ENCODE measurements around the gene ZSCAN30. TPM values are rescaled to one million over a fixed set of nuclear protein-coding genes. Genes with fewer than 3 reads are reported as not detected.

Gene ZSCAN30
- total and polyA plus RNA-seq, 2 of the 13 experiments (the other 11 are each of a cell fraction or from before 2014, with no cell fraction given): 7.4 to 7.7 TPM

DNA sequence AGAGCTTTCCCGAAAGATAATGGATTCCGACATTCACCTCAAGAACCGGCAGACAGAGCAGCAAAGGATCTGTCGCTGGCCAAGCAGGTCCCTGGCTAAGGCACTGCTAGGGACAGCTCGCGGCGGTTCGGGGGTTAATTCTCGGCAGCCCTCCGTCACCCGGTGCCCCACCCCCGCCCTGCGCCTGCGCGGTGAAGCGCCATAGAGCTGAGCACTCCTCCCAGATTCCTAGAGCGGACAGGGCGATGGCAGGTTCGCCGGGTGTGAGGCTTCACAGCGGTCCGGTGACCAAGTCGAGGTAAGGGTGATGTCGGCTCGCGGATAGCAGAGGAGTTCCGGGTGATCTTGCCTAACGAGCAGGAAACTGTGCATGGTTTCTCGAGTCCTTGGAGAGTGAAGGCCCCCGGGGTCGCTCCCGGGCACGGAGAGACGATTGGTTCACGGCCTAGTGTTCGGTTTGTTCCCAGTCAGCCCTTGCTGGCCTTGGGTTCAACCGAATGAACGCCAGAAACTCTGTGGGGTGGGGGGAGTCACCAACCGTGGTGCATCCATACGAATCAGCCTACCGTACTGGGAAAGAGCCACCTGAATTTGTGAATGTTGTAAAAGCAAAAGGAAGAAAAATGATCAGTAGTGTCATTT, at the start of gene ZSCAN30 (continued):
- TF ChIP-seq STAG1 (CRISPR knock-in tag; IDR thresholded peaks at IDR 0.05) (no peak; the same call in 1 of the 2 replicates), ZNF24 (IDR thresholded peaks at IDR 0.05) (no peak), ZSCAN25 (CRISPR knock-in tag; IDR thresholded peaks at IDR 0.05) (peak; percentile 57), ZNF296 (CRISPR knock-in tag; conservative IDR thresholded peaks at IDR 0.05) (peak; percentile 93), ZBTB7B (CRISPR knock-in tag; IDR thresholded peaks at IDR 0.05) (no peak), NPAS2 (CRISPR knock-in tag; IDR thresholded peaks at IDR 0.05; ENCODE audit: borderline replicate concordance) (no peak), HNRNPL (IDR thresholded peaks at IDR 0.05; ENCODE audit: low read depth, low read length) (0 out of 2 replicates have a peak, but pooled peaks have one; percentile 57), HMG20B (CRISPR knock-in tag; conservative IDR thresholded peaks at IDR 0.05) (no peak), ZNF224 (CRISPR knock-in tag; IDR thresholded peaks at IDR 0.05) (no peak; the same call in 1 of the 2 replicates), ZNF644 (CRISPR knock-in tag; IDR thresholded peaks at IDR 0.05; ENCODE audit: low read depth) (peak; percentile 83; the same call in 1 of the 2 replicates), ZNF773 (CRISPR knock-in tag; IDR thresholded peaks at IDR 0.05; ENCODE audit: borderline replicate concordance) (no peak), CENPT (CRISPR knock-in tag; IDR thresholded peaks at IDR 0.05; ENCODE audit: low read depth) (no peak), HDAC6 (IDR thresholded peaks at IDR 0.05; ENCODE audit: low read depth, low read length) (no peak), ZNF337 (CRISPR knock-in tag; IDR thresholded peaks at IDR 0.05; ENCODE audit: borderline replicate concordance, low read depth) (no peak), SMARCC2 (IDR thresholded peaks at IDR 0.05) (no peak)
- TF ChIP-seq, protein P1, sequence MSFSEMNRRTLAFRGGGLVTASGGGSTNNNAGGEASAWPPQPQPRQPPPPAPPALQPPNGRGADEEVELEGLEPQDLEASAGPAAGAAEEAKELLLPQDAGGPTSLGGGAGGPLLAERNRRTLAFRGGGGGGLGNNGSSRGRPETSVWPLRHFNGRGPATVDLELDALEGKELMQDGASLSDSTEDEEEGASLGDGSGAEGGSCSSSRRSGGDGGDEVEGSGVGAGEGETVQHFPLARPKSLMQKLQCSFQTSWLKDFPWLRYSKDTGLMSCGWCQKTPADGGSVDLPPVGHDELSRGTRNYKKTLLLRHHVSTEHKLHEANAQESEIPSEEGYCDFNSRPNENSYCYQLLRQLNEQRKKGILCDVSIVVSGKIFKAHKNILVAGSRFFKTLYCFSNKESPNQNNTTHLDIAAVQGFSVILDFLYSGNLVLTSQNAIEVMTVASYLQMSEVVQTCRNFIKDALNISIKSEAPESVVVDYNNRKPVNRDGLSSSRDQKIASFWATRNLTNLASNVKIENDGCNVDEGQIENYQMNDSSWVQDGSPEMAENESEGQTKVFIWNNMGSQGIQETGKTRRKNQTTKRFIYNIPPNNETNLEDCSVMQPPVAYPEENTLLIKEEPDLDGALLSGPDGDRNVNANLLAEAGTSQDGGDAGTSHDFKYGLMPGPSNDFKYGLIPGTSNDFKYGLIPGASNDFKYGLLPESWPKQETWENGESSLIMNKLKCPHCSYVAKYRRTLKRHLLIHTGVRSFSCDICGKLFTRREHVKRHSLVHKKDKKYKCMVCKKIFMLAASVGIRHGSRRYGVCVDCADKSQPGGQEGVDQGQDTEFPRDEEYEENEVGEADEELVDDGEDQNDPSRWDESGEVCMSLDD (CRISPR knock-in tag; IDR thresholded peaks at IDR 0.05; ENCODE audit: borderline replicate concordance): peak; percentile 57; the same call in 1 of the 2 replicates
- TF ChIP-seq, protein P2, sequence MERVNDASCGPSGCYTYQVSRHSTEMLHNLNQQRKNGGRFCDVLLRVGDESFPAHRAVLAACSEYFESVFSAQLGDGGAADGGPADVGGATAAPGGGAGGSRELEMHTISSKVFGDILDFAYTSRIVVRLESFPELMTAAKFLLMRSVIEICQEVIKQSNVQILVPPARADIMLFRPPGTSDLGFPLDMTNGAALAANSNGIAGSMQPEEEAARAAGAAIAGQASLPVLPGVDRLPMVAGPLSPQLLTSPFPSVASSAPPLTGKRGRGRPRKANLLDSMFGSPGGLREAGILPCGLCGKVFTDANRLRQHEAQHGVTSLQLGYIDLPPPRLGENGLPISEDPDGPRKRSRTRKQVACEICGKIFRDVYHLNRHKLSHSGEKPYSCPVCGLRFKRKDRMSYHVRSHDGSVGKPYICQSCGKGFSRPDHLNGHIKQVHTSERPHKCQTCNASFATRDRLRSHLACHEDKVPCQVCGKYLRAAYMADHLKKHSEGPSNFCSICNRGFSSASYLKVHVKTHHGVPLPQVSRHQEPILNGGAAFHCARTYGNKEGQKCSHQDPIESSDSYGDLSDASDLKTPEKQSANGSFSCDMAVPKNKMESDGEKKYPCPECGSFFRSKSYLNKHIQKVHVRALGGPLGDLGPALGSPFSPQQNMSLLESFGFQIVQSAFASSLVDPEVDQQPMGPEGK (CRISPR knock-in tag; IDR thresholded peaks at IDR 0.05): peak; percentile 58
- TF ChIP-seq, protein P3, sequence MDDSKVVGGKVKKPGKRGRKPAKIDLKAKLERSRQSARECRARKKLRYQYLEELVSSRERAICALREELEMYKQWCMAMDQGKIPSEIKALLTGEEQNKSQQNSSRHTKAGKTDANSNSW (CRISPR knock-in tag; IDR thresholded peaks at IDR 0.05; ENCODE audit: borderline replicate concordance): peak; percentile 78; the same call in 1 of the 2 replicates
- TF ChIP-seq, protein P4, sequence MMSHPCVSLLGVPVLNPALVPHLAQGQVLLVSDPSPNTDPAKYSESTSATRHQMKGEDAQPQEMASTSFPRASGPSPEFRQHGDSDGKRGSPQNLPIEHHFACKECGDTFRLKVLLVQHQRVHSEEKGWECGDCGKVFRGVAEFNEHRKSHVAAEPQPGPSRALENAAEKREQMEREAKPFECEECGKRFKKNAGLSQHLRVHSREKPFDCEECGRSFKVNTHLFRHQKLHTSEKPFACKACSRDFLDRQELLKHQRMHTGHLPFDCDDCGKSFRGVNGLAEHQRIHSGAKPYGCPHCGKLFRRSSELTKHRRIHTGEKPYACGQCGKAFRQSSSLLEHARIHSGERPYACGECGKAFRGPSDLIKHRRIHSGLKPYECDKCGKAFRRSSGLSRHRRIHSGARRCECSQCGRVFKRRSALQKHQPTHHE (CRISPR knock-in tag; IDR thresholded peaks at IDR 0.05; ENCODE audit: borderline replicate concordance): peak; percentile 97; the same call in 1 of the 2 replicates

Measured in HepG2 (cell line).